Cerebellar cortex (tissue), 1 donor: ENCODE results near the gene ALDH3A2.

Experiments used
- DNase-seq: peaks from one replicate; pipeline ENCODE4 v3.0.0-alpha.2; 2015; ENCODE audit warnings: low spot score

ALDH3A2 gene

GRCh38 chr17:19714542-19715411 is 66.2 kb downstream of the ALDH3A2 start:
- no peak for DNase-seq

GRCh38 chr17:19716108-19717030 is 67.8 kb downstream of the ALDH3A2 start, which contains the start of gene SLC47A2:
Gene SLC47A2, minus strand, starts transcription at chr17:19716584. Its CDS starts 29 bp downstream, at chr17:19716555.
- DNase-seq = no peak

GRCh38 chr17:19717031-19717360 is 68.4 kb downstream of the ALDH3A2 start:
- DNase-seq = no peak

DNA sequence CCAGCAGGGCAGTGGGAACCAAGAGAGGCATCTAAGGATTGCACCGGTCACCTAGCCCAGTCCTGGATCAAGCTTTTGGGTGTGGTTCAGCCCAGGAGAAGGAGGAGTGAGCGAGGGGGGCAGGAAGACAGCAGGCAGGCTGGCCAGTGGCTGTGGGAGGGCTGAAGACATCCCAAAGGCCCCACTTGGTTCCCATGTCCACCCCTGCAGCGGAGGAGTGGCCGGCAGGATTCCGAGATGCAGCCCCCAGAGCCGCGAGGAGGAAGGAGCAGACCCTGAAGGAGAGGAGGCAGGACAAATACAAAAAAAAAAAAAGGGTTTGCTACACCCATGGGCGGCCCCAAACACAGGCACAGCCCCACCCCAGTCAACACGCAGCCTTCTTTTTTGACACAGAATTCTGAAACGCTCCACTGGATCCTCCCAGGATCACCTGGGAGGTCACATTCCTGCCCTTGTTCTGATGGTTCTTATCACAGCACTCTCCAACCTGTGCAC is 68.9 kb downstream of the ALDH3A2 start:
- DNase-seq = no peak

DNA sequence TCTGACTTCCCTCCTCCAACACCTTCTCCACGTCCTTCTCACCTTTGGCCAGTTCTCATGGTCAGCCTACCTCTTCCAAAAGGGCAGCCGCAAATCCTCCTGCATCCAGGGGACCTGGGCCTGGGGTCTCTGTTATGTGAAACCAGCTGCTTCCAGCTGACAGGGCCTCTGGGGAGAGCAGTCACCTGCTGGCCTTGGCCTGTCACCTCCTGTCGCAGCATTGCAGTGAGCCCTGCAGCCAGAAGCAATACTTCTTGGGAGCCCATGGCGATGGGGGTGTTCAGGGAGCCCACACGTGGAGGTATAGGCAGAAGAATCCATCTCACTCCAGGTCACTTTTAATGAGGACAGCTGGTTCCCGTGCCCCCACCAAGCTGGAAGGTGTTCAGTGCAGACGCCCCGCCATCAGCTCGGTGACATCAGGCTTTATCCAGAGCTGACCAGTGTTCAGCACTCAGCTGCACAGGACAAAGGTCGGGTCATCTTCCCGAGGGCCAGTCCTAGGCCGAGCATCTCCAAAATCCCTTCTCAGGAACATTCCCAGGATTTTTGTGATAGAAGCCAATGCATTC is 69.6 kb downstream of the ALDH3A2 start:
- DNase-seq = no peak

DNA sequence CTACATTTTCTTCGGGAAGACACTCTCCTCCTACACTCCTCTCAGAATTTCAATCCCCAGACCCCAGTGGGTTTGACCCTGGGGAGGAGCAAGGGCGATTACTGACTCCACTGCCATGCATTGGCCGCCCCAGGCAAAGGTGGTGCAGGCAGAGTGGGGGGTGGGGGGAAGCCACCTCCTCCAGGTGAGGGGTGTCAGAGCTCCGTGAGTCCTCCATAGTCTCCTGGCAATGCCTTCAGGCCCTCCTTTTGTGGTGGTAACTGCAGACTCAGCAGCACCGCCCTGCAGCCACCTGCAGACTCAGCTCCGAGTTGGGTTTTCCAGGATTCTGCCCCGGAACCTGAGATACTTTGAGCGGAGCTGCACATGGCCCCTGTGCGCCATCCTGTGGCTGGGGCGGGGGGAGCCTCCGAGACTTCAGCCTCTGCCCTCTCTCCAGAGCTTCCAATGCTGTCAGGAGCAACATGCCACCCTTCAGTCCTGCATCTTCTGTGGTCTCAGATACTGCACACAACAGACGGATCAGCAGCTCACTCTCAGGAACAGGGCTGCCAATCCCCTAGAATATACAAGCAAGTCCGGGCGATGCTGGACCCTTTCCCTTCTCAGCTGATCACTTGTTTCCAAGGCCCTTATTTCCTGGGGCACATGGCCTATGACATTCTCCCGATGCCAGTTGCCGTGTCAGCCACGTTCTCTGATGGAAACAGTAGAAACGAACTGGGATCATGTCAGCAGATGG is 70.2 kb downstream of the ALDH3A2 start:
- no peak for DNase-seq

GRCh38 chr17:19719355-19720209 is 71.0 kb downstream of the ALDH3A2 start:
- no peak for DNase-seq

DNA sequence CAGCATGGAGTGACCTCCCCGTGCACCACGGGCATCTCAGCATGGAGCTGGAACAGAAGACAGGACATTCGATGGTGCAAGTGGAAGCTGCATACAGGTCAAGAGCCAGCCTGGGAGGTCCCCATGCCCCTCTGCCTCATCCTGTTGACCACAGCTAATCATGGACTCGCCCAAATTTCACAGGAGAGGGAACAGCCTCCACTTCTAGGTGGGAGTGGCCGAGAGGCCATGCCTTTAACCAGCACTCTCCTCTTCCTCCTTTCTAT is 71.6 kb downstream of the ALDH3A2 start:
- DNase-seq = no peak

GRCh38 chr17:19720631-19721426 is 72.3 kb downstream of the ALDH3A2 start:
- DNase-seq = no peak

GRCh38 chr17:19723964-19724363 is 75.4 kb downstream of the ALDH3A2 start:
- no peak for DNase-seq

- DNase-seq = peak; percentile 30
Measured at GRCh38 chr17:19724501-19725420, 76.2 kb downstream of the ALDH3A2 start.

- DNase-seq = no peak
Measured at GRCh38 chr17:19725486-19725885, 76.9 kb downstream of the ALDH3A2 start.

GRCh38 chr17:19726631-19727376 is 78.3 kb downstream of the ALDH3A2 start:
- DNase-seq = no peak
